Stomach (tissue), 4 donors: ENCODE data around the gene ATP9B.

Source experiments
- EP300 ChIP-seq: sonication (generic); formaldehyde crosslinking; IDR thresholded peaks from one replicate; pipeline ENCODE4 v1.6.1; 2017; ENCODE audit warnings: antibody characterized with exemption
- POLR2A ChIP-seq, 4 donors: fragments of 450-650 bp; IDR thresholded peaks; one replicate each; pipeline ENCODE4 v1.6.1; 2016; ENCODE audit warnings: antibody characterized with exemption in 4 of 4, control low read depth in 2 of 4, mild to moderate bottlenecking in 1 of 4, moderate library complexity in 1 of 4
- POLR2AphosphoS5 ChIP-seq, 3 donors: sonication (generic); formaldehyde crosslinking; IDR thresholded peaks; one replicate each; pipeline ENCODE4 v1.6.1; 2016; ENCODE audit warnings: antibody characterized with exemption in 3 of 3
- TF ChIP-seq, protein P1 (sequence below), 7 experiments: fragments of 450-650 bp in 4 of 7; fragments of 200-600 bp in 3 of 7; sonication (generic) in 3 of 7; IDR thresholded peaks; one replicate each; pipeline ENCODE4 v1.5.1; 2016 to 2019; ENCODE audit warnings: antibody characterized with exemption in 7 of 7, control low read depth in 2 of 7, mild to moderate bottlenecking in 1 of 7

DNA sequence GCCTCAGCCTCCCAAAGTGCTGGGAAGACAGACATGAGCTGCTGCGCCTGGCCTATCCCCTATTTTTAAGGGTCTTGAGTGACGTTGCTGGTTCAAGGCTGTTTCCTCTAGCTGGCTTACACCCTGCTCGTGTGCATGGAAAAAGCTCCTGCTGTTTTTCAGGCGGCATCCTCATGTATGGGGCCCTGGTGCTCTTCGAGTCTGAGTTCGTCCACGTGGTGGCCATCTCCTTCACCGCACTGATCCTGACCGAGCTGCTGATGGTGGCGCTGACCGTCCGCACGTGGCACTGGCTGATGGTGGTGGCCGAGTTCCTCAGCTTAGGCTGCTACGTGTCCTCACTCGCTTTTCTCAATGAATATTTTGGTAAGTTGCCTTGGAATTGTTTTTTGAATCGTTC, 304.5 kb downstream of the ATP9B start:
- TF ChIP-seq, protein P1, sequence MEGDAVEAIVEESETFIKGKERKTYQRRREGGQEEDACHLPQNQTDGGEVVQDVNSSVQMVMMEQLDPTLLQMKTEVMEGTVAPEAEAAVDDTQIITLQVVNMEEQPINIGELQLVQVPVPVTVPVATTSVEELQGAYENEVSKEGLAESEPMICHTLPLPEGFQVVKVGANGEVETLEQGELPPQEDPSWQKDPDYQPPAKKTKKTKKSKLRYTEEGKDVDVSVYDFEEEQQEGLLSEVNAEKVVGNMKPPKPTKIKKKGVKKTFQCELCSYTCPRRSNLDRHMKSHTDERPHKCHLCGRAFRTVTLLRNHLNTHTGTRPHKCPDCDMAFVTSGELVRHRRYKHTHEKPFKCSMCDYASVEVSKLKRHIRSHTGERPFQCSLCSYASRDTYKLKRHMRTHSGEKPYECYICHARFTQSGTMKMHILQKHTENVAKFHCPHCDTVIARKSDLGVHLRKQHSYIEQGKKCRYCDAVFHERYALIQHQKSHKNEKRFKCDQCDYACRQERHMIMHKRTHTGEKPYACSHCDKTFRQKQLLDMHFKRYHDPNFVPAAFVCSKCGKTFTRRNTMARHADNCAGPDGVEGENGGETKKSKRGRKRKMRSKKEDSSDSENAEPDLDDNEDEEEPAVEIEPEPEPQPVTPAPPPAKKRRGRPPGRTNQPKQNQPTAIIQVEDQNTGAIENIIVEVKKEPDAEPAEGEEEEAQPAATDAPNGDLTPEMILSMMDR (IDR thresholded peaks at IDR 0.05) = no peak
- TF ChIP-seq POLR2A (IDR thresholded peaks at IDR 0.05) (no peak), POLR2AphosphoS5 (IDR thresholded peaks at IDR 0.05) (no peak), EP300 (no peak)
